ENCODE results near the gene SHFL. TPM values are rescaled to one million over a fixed set of nuclear protein-coding genes. Genes with fewer than 3 reads are reported as not detected.

The SHFL gene
- total RNA-seq, 2 experiments from 2014 or later = 21.9 to 28.5 TPM

- H3K79me2 ChIP-seq (ENCODE audit: insufficient read depth, low read depth, low read length) = no peaks in the 10 kb centered on the region
- DNase-seq (ENCODE audit: low spot score) = no peak
- no peak overlapping the region for H3K27ac ChIP-seq (ENCODE audit: low read depth, low read length, poor library complexity, severe bottlenecking)
- intact Hi-C loops (cut with micrococcal nuclease; ENCODE audit: unreplicated experiment) = no loop called here
- H3K4me2 ChIP-seq (ENCODE audit: low read length) = no peak overlapping the region
- H3K4me1 ChIP-seq (ENCODE audit: insufficient read depth, low read length, poor library complexity, severe bottlenecking) = no peaks in the 10 kb centered on the region
- BruUV-seq (replicated peaks) = no TSS peak
- H4K20me1 ChIP-seq (ENCODE audit: insufficient read depth, low read length) = no peaks in the 10 kb centered on the region
- H3K9me3 ChIP-seq (ENCODE audit: low read length) = no peaks in the 10 kb centered on the region
- no peak overlapping the region for H2AFZ ChIP-seq (ENCODE audit: low read length)
- H3K9me2 ChIP-seq (ENCODE audit: insufficient read depth, low read length) = no peaks in the 10 kb centered on the region
- no peaks in the 10 kb centered on the region for H3K36me3 ChIP-seq (ENCODE audit: insufficient read depth, low read length)
- no peak overlapping the region for H3K4me3 ChIP-seq (ENCODE audit: low read depth, low read length, poor library complexity, severe bottlenecking)
- ChIA-PET POLR2A (interaction anchor here (0.6 kb wide), 1 partner anchor 331 kb away, joined by 3 read pairs; no protein-coding TSS in a partner anchor), CTCF (ENCODE audit: unreplicated experiment) (no interaction called here)
- no peak for TF ChIP-seq CTCF (conservative IDR thresholded peaks at IDR 0.05; ENCODE audit: low read length)
- TF ChIP-seq EZH2phosphoT487 (IDR thresholded peaks at IDR 0.05; ENCODE audit: borderline replicate concordance, low read depth, low read length) = no peak
These were observed 48.8 kb upstream of the SHFL start for GRCh38 chr19:10037367-10037766.

- no peak overlapping the region for H3K4me2 ChIP-seq (ENCODE audit: low read length)
- H3K27ac ChIP-seq (ENCODE audit: low read depth, low read length, poor library complexity, severe bottlenecking) = no peak overlapping the region
- no peaks in the 10 kb centered on the region for H3K4me1 ChIP-seq (ENCODE audit: insufficient read depth, low read length, poor library complexity, severe bottlenecking)
- no peak overlapping the region for H2AFZ ChIP-seq (ENCODE audit: low read length)
- no TSS peak for BruUV-seq (replicated peaks)
- no peaks in the 10 kb centered on the region for H3K9me2 ChIP-seq (ENCODE audit: insufficient read depth, low read length)
- DNase-seq (ENCODE audit: low spot score) = no peak
- H3K36me3 ChIP-seq (ENCODE audit: insufficient read depth, low read length) = no peaks in the 10 kb centered on the region
- POLR2A ChIA-PET = interaction anchor here (0.6 kb wide), 1 partner anchor 330 kb away, joined by 3 read pairs; no protein-coding TSS in a partner anchor
- CTCF ChIA-PET (ENCODE audit: unreplicated experiment) = no interaction called here
- TF ChIP-seq EZH2phosphoT487 (IDR thresholded peaks at IDR 0.05; ENCODE audit: borderline replicate concordance, low read depth, low read length) (no peak), CTCF (conservative IDR thresholded peaks at IDR 0.05; ENCODE audit: low read length) (no peak)
- no peak overlapping the region for H3K4me3 ChIP-seq (ENCODE audit: low read depth, low read length, poor library complexity, severe bottlenecking)
- no peaks in the 10 kb centered on the region for H4K20me1 ChIP-seq (ENCODE audit: insufficient read depth, low read length)
- intact Hi-C loops (cut with micrococcal nuclease; ENCODE audit: unreplicated experiment) = no loop called here
- H3K79me2 ChIP-seq (ENCODE audit: insufficient read depth, low read depth, low read length) = no peaks in the 10 kb centered on the region
- H3K9me3 ChIP-seq (ENCODE audit: low read length) = no peaks in the 10 kb centered on the region
These were observed 48.3 kb upstream of the SHFL start for GRCh38 chr19:10037809-10038208.

GRCh38 chr19:10043286-10043927 lies 42.7 kb upstream of the SHFL start:
- no peaks in the 10 kb centered on the region for H3K36me3 ChIP-seq (ENCODE audit: insufficient read depth, low read length)
- ChIA-PET POLR2A (no interaction called here), CTCF (ENCODE audit: unreplicated experiment) (no interaction called here)
- intact Hi-C loops (cut with micrococcal nuclease; ENCODE audit: unreplicated experiment) = no loop called here
- H3K79me2 ChIP-seq (ENCODE audit: insufficient read depth, low read depth, low read length) = no peaks in the 10 kb centered on the region
- H3K4me2 ChIP-seq (ENCODE audit: low read length) = no peak overlapping the region
- no peak overlapping the region for H2AFZ ChIP-seq (ENCODE audit: low read length)
- no TSS peak for BruUV-seq (replicated peaks)
- no peaks in the 10 kb centered on the region for H3K9me3 ChIP-seq (ENCODE audit: low read length)
- H3K4me3 ChIP-seq (ENCODE audit: low read depth, low read length, poor library complexity, severe bottlenecking) = no peak overlapping the region
- TF ChIP-seq CTCF (conservative IDR thresholded peaks at IDR 0.05; ENCODE audit: low read length) (no peak), EZH2phosphoT487 (IDR thresholded peaks at IDR 0.05; ENCODE audit: borderline replicate concordance, low read depth, low read length) (no peak)
- H3K4me1 ChIP-seq (ENCODE audit: insufficient read depth, low read length, poor library complexity, severe bottlenecking) = no peaks in the 10 kb centered on the region
- H4K20me1 ChIP-seq (ENCODE audit: insufficient read depth, low read length) = no peaks in the 10 kb centered on the region
- H3K9me2 ChIP-seq (ENCODE audit: insufficient read depth, low read length) = no peaks in the 10 kb centered on the region
- no peak overlapping the region for H3K27ac ChIP-seq (ENCODE audit: low read depth, low read length, poor library complexity, severe bottlenecking)
- no peak for DNase-seq (ENCODE audit: low spot score)
